CD4-positive, alpha-beta T cell treated with Interleukin-15 for 1 hour (primary cell): ENCODE data around the gene ARHGAP19.
"Not testable (repeated sequence)": the region's sequence is repeated elsewhere in the genome, so short reads cannot be mapped to it uniquely, and the experiment has no call there.

Experiments used
- DNase-seq: peaks from one replicate; pipeline ENCODE4 v3.0.0-alpha.2; 2020

The ARHGAP19 gene

GRCh38 chr10:97321032-97321803, 28.8 kb upstream of the ARHGAP19 start:
- DNase-seq = no peak

GRCh38 chr10:97320480-97321031, 28.1 kb upstream of the ARHGAP19 start:
- DNase-seq = no peak

GRCh38 chr10:97319671-97320479, 27.4 kb upstream of the ARHGAP19 start:
- peak; percentile 71 for DNase-seq

- DNase-seq = peak; percentile 87
Observed at GRCh38 chr10:97318772-97319651, 26.6 kb upstream of the ARHGAP19 start, which contains the start of gene FRAT1. TSS of gene FRAT1 (plus strand) at chr10:97319271. CDS start at chr10:97319454, 183 bp downstream.

GRCh38 chr10:97314671-97315070, 22.2 kb upstream of the ARHGAP19 start:
- no peak for DNase-seq

GRCh38 chr10:97312897-97313296, 20.5 kb upstream of the ARHGAP19 start:
- no peak for DNase-seq

GRCh38 chr10:97311111-97311626, 18.7 kb upstream of the ARHGAP19 start:
- no peak for DNase-seq

- DNase-seq = no peak
Observed at GRCh38 chr10:97307866-97308780, 15.7 kb upstream of the ARHGAP19 start.

GRCh38 chr10:97307441-97307840, 15.0 kb upstream of the ARHGAP19 start:
- no peak for DNase-seq

GRCh38 chr10:97302088-97302791, 9.8 kb upstream of the ARHGAP19 start:
- no peak for DNase-seq

GRCh38 chr10:97300980-97301379, 8.5 kb upstream of the ARHGAP19 start:
- DNase-seq = no peak

GRCh38 chr10:97298223-97298571, 5.8 kb upstream of the ARHGAP19 start:
- DNase-seq = no peak

- DNase-seq = no peak
Observed at GRCh38 chr10:97297556-97298222, 5.3 kb upstream of the ARHGAP19 start.

GRCh38 chr10:97292862-97293198, 393 bp upstream of the ARHGAP19 start:
- no peak for DNase-seq

GRCh38 chr10:97291357-97292096, 910 bp downstream of the ARHGAP19 start:
- no peak for DNase-seq

GRCh38 chr10:97290576-97291356, 1.7 kb downstream of the ARHGAP19 start:
- DNase-seq = not testable (repeated sequence)

GRCh38 chr10:97290076-97290475, 2.4 kb downstream of the ARHGAP19 start:
- not testable (repeated sequence) for DNase-seq

GRCh38 chr10:97280783-97281182, 11.7 kb downstream of the ARHGAP19 start:
- DNase-seq = no peak
